ENCODE data around the gene CREB3L1.

The CREB3L1 gene

GRCh38 chr11:46366661-46367161 is 89.2 kb downstream of the CREB3L1 start:
- DNase-seq (ENCODE audit: low spot score): no peak

GRCh38 chr11:46367244-46367915 is 89.9 kb downstream of the CREB3L1 start:
- DNase-seq (ENCODE audit: low spot score): peak; percentile 85

GRCh38 chr11:46367916-46368267 is 90.4 kb downstream of the CREB3L1 start:
- no peak for DNase-seq (ENCODE audit: low spot score)

GRCh38 chr11:46369458-46370152 is 92.1 kb downstream of the CREB3L1 start:
- DNase-seq (ENCODE audit: low spot score): peak; percentile 87

GRCh38 chr11:46370253-46370652 is 92.8 kb downstream of the CREB3L1 start:
- DNase-seq (ENCODE audit: low spot score): no peak
